Colon (tissue), 2 donors: ENCODE data around the gene SYNE3.

Source experiments
- FAIRE-seq: peaks from 2 replicates; lab custom pipeline; 2012; peaks lifted over from hg19 to GRCh38; lab: Jason Lieb, UNC
- donor health status: control.
- donor health status: control.

The SYNE3 gene

GRCh38 chr14:95541346-95541745 is 24.9 kb upstream of the SYNE3 start:
- no peak for FAIRE-seq

DNA sequence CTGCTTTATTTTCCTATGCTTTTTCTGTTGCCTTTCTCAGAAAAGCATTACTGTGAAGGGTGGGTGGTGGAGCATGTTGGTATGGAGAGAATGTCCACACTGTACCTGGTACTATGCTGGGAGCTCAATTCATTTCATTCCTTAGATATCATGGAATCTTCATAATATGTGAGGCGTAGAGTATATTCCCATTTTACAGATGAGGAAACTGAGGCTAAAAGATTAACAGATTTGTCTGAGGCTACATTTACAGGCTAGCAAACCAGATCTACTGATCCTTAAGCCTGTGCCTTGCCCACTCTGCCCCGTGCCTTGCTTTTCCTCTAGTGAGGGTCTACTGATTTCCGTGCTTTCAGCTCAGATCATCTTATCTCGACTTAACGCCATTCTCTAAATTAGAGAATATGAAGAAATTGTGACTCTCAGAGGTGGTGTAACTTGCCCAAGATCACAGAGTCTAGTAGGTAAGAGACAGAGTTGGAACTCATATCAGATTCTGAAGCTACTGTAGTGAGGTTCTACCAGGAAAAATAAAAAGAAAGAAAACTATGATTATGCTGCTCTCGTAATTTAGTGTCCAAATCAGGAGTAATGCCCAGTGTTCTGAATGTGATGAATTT is 23.9 kb upstream of the SYNE3 start:
- FAIRE-seq = no peak

DNA sequence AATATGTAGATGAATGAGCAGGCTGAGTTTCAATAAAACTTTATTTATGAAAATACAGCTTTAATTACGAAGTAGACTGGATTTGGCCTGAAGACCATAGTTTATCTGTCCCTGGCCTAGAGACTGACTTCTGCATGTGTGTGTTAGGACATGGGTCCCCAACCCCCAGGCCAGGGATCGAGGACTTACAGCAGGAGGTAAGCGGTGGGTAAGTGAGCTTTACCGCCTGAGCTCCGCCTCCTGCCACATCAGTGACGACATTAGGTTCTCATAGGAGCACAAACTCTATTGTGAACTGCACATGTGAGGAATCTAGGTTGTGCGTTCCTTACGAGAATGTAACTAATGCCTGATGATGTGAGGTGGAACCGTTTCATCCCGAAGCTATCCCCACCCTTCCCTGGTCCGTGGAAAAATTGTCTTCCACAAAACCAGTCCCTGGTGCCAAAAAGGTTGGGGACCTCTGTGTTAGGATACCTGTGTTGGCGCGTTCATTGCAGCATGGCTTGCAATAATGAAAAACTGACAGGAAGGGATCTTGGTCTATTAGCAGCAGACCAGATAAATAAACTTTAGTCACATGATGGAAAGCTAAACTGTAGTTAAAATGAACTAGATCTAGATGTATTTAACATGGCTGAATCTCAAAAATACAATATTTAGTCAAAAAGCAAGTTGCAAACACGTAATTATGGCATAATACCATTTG is 22.5 kb upstream of the SYNE3 start:
- FAIRE-seq = no peak

- no peak for FAIRE-seq
These were observed 21.0 kb upstream of the SYNE3 start for GRCh38 chr14:95537298-95538089.

DNA sequence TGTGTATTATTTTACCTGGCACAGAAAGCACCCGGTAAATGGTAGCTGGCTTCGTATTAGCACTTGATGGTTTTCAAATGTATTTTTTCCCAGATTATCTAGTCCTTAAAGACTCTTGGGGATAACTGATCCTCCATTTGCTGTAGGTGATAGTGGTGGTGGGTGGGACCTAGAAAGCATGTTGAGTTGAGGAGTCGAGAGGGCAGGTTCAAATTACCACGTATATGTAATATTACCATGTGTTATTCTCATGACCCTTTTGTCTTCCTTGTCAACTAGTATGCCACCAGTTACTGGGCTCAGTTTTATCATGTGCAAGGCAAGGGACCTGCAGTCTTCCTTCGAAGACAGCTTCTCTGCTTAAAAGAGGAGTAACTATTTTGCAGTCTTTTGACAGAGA is 20.2 kb upstream of the SYNE3 start:
- no peak for FAIRE-seq

DNA sequence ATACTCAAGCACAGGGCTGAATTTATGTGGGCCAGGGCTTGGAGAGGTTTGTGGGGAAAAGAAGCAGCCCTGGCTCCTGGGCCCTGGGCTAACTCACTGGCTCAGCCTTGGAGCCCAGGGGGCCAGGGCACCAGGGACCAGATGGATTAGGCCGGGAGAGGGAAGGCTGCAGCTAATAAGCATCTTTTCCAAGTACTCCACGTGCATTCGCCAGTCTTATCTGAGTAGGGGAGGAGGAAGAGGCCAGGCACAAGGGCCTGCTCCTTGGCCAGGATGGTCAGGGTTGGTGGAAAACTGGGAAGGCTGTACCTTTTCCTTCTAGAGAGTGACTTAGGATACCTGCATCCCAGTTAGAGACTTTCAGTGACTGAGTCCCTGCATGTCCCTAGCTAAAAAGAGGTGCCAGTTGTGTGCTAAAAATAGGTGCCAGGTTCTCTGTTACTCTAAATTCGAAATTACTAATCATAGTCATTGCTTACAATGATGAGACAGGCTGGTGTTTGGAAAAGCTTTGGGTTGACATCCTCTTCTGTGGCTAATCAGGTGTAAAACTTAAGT is 19.7 kb upstream of the SYNE3 start:
- FAIRE-seq = no peak

GRCh38 chr14:95535226-95536021 is 19.0 kb upstream of the SYNE3 start:
- no peak for FAIRE-seq

GRCh38 chr14:95534299-95535225 is 18.1 kb upstream of the SYNE3 start, which contains the start of gene GLRX5:
GLRX5 (plus strand) TSS chr14:95535050; CDS start chr14:95535090, 40 bp downstream.
- peak; percentile 94 for FAIRE-seq

- no peak for FAIRE-seq
These were observed 17.4 kb upstream of the SYNE3 start for GRCh38 chr14:95533822-95534221.

GRCh38 chr14:95533391-95533821 is 17.0 kb upstream of the SYNE3 start:
- FAIRE-seq = no peak

GRCh38 chr14:95531969-95532368 is 15.5 kb upstream of the SYNE3 start:
- no peak for FAIRE-seq

DNA sequence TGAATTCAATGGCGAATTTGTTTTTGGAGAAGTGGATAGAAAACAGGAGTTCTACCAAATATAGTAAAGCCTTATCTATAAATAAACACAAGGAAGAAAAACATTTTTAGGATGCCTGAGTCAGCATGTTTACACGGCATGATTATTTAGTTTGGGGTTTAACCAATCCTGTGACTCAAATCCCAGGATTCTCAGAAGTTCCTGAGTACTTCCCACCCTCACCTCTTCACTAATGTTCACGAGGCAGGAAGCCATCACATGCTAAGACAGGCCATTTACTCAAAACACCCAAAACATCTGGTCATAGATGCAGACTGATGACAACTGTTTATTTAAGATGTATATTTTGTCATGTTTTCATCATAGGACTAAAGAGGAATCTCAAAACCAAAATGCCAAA is 15.0 kb upstream of the SYNE3 start:
- FAIRE-seq = no peak

DNA sequence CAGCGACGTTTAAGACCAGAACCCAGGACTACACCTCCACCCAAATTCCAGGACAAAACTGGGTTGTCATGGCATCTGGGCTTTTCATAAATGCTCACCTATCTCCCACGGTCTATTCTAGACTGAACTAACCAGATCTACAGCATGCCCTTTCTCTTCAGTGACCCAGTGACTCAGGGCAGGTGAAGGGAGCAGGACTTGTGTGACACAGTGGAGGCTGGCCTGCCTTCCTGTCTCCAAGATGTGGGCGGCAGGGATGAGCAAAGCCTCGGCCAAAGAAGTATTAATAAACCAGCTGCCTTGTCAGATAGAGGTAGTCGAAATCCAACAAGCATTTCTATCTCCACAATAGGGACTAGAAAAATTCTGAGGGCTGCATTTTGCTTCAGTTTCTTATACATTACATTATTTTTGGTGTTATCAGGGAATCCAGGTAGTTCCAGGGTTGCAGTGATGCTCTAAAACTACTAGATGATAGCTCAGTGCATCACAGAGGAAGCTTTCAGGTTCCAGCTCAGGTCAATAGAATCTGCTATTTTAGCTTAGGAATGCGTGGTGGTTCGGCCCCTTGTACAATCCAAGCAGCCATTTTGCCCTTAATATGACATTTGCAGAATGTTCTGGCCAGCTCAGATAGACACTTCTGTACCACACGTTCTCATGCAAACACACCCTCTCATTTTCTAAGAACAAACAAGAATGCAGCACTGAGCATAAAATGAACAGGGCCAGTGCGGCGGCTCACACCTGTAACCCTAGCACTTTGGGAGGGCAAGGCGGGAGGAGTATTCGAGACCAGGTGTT is 14.2 kb upstream of the SYNE3 start:
- no peak for FAIRE-seq

- FAIRE-seq = no peak
These were observed 12.8 kb upstream of the SYNE3 start for GRCh38 chr14:95529216-95529615.

- no peak for FAIRE-seq
These were observed 11.0 kb upstream of the SYNE3 start for GRCh38 chr14:95527387-95528002.

GRCh38 chr14:95526483-95527386 is 10.3 kb upstream of the SYNE3 start:
- no peak for FAIRE-seq

DNA sequence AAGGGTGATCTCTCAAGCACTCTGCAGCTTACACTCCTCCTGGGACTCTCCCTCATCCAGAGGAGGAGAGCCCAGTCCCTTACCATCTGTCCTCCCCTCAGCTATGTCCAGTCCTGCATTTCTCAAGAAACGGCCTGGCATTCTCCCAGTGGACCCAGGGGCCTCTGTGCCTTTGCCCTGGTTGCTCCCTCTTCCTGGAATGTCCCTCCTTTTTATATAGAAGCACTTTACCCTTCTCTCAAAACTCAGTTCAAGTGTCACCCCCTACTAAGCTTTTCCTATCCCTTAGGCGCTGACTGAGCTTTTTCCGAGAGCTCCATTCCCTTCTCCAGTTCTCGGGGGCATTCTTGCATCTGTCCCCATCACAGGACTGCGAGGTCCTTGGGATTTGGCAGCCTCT is 9.5 kb upstream of the SYNE3 start:
- no peak for FAIRE-seq
